GM12892 (cell line): ENCODE results near the gene CFLAR.

Experiments
- POLR2A ChIP-seq: IDR thresholded peaks from 2 replicates; pipeline ENCODE4 v1.6.1; 2011; ENCODE audit warnings: low read depth, low read length, control low read depth
- POLR2AphosphoS5 ChIP-seq: IDR thresholded peaks from 2 replicates; pipeline ENCODE4 v1.6.1; 2011; ENCODE audit warnings: low read depth, low read length, control low read depth
- TAF1 ChIP-seq: IDR thresholded peaks from 2 replicates; pipeline ENCODE4 v1.6.1; 2011; ENCODE audit warnings: low read depth, mild to moderate bottlenecking, control low read depth, low read length, borderline replicate concordance

GRCh38 chr2:201157694-201158093 lies 41.7 kb downstream of the CFLAR start:
- TF ChIP-seq POLR2A = no peak
- TF ChIP-seq POLR2AphosphoS5 = no peak
- TF ChIP-seq TAF1 = no peak
